Measurements from ENCODE around the gene ZNFX1.
"Not testable (repeated sequence)": the region's sequence is repeated elsewhere in the genome, so short reads cannot be mapped to it uniquely, and the experiment has no call there.

The ZNFX1 gene

GRCh38 chr20:49245921-49246740, 31.7 kb downstream of the ZNFX1 start:
- DNase-seq = peak in 2 of 3 experiments; percentile 12 to 64

- peak in 1 of 3 experiments; percentile 13 for DNase-seq
These were observed 40.3 kb downstream of the ZNFX1 start for GRCh38 chr20:49237531-49237930.

GRCh38 chr20:49236301-49236700, 41.6 kb downstream of the ZNFX1 start:
- no peak for DNase-seq

GRCh38 chr20:49234831-49235230, 43.0 kb downstream of the ZNFX1 start:
- DNase-seq = no peak

- DNase-seq = no peak
These were observed 44.6 kb downstream of the ZNFX1 start for GRCh38 chr20:49233226-49233625.

GRCh38 chr20:49231471-49231870, 46.4 kb downstream of the ZNFX1 start:
- no peak for DNase-seq

GRCh38 chr20:49230561-49231133, 47.2 kb downstream of the ZNFX1 start:
- DNase-seq = no peak

- DNase-seq = peak; percentile 81 to 96 (median 86)
These were observed 47.8 kb downstream of the ZNFX1 start for GRCh38 chr20:49230021-49230420.

GRCh38 chr20:49229381-49229780, 48.5 kb downstream of the ZNFX1 start:
- no peak for DNase-seq

- DNase-seq = peak in 2 of 3 experiments; percentile 22 to 27
These were observed 49.2 kb downstream of the ZNFX1 start for GRCh38 chr20:49228676-49229075.

- DNase-seq = no peak
These were observed 52.0 kb downstream of the ZNFX1 start for GRCh38 chr20:49225896-49226295.

- DNase-seq = no peak
These were observed 57.7 kb downstream of the ZNFX1 start for GRCh38 chr20:49219924-49220831.

GRCh38 chr20:49219091-49219923, 58.5 kb downstream of the ZNFX1 start, which contains the start of gene DDX27:
TSS of gene DDX27 (plus strand) at chr20:49219416. CDS start at chr20:49219449, 33 bp downstream.
- DNase-seq = peak; percentile 98 to 100 (median 99)

- not testable (repeated sequence) for DNase-seq
These were observed 59.1 kb downstream of the ZNFX1 start for GRCh38 chr20:49218739-49219090.

GRCh38 chr20:49216991-49217578, 60.8 kb downstream of the ZNFX1 start:
- DNase-seq = peak; percentile 66 to 92 (median 90)

GRCh38 chr20:49215232-49215631, 62.6 kb downstream of the ZNFX1 start:
- no peak for DNase-seq

- no peak for DNase-seq
These were observed 63.3 kb downstream of the ZNFX1 start for GRCh38 chr20:49214571-49214970.

- no peak for DNase-seq
These were observed 67.1 kb downstream of the ZNFX1 start for GRCh38 chr20:49210757-49211110.

- DNase-seq = no peak
These were observed 67.6 kb downstream of the ZNFX1 start for GRCh38 chr20:49210101-49210756.

GRCh38 chr20:49207076-49207475, 70.8 kb downstream of the ZNFX1 start:
- DNase-seq = no peak

- no peak for DNase-seq
These were observed 74.1 kb downstream of the ZNFX1 start for GRCh38 chr20:49203746-49204145.
